CD4-positive, alpha-beta T cell treated with Interleukin-10 for 1 hour (primary cell): ENCODE results near the gene TENM4.

Experiments used
- DNase-seq: peaks from one replicate; pipeline ENCODE4 v3.0.0-alpha.2; 2020

TENM4 gene

GRCh38 chr11:79382301-79383050 lies 58.4 kb downstream of the TENM4 start:
- no peak for DNase-seq

- DNase-seq, result no peak
Observed at GRCh38 chr11:79381036-79381435, 59.8 kb downstream of the TENM4 start.

GRCh38 chr11:79377406-79377805 lies 63.4 kb downstream of the TENM4 start:
- DNase-seq, result no peak

GRCh38 chr11:79375818-79376550 lies 64.8 kb downstream of the TENM4 start:
- no peak for DNase-seq

GRCh38 chr11:79374727-79375126 lies 66.1 kb downstream of the TENM4 start:
- DNase-seq, result no peak

- no peak for DNase-seq
Observed at GRCh38 chr11:79371724-79372123, 69.1 kb downstream of the TENM4 start.

- no peak for DNase-seq
Observed at GRCh38 chr11:79371152-79371551, 69.7 kb downstream of the TENM4 start.

GRCh38 chr11:79369055-79369454 lies 71.8 kb downstream of the TENM4 start:
- DNase-seq, result no peak

GRCh38 chr11:79367844-79368243 lies 73.0 kb downstream of the TENM4 start:
- no peak for DNase-seq

- no peak for DNase-seq
Observed at GRCh38 chr11:79366218-79366617, 74.6 kb downstream of the TENM4 start.

- no peak for DNase-seq
Observed at GRCh38 chr11:79363861-79364378, 76.9 kb downstream of the TENM4 start.

- DNase-seq, result no peak
Observed at GRCh38 chr11:79363256-79363655, 77.6 kb downstream of the TENM4 start.

- no peak for DNase-seq
Observed at GRCh38 chr11:79362821-79363220, 78.0 kb downstream of the TENM4 start.

GRCh38 chr11:79362206-79362757 lies 78.5 kb downstream of the TENM4 start:
- no peak for DNase-seq

GRCh38 chr11:79358258-79358657 lies 82.6 kb downstream of the TENM4 start:
- DNase-seq, result no peak

GRCh38 chr11:79353706-79354105 lies 87.1 kb downstream of the TENM4 start:
- DNase-seq, result no peak

- DNase-seq, result no peak
Observed at GRCh38 chr11:79352349-79352703, 88.5 kb downstream of the TENM4 start.

GRCh38 chr11:79348976-79349682 lies 91.7 kb downstream of the TENM4 start:
- DNase-seq, result no peak

- no peak for DNase-seq
Observed at GRCh38 chr11:79346021-79346420, 94.8 kb downstream of the TENM4 start.

- DNase-seq, result no peak
Observed at GRCh38 chr11:79344753-79345294, 96.0 kb downstream of the TENM4 start.

GRCh38 chr11:79342686-79343085 lies 98.1 kb downstream of the TENM4 start:
- no peak for DNase-seq

- DNase-seq, result no peak
Observed at GRCh38 chr11:79342236-79342635, 98.6 kb downstream of the TENM4 start.

- no peak for DNase-seq
Observed at GRCh38 chr11:79340535-79340934, 100.3 kb downstream of the TENM4 start.
